MCF 10A (cell line): ENCODE results near the gene CCDC88C. TPM values are rescaled to one million over a fixed set of nuclear protein-coding genes. Genes with fewer than 3 reads are reported as not detected.

Experiments
- BruUV-seq: library from RNA; stranded (reverse); fragments of 400-500 nt; replicated peaks from 2 replicates; lab custom pipeline; 2021; lab: Mats Ljungman, UMichigan
- CTCF ChIA-PET: fragments of 300-600 bp; sonication (Branson Sonifier 250); formaldehyde crosslinking; extraction: SDS; loops from one replicate; lab custom pipeline; 2021; ENCODE audit warnings: antibody characterized with exemption, inconsistent platforms; lab: Yijun Ruan, JAX
- POLR2A ChIA-PET: fragments of 300-600, 350-650 bp; sonication (Branson Sonifier 250); formaldehyde crosslinking; extraction: SDS; loops from one replicate; lab custom pipeline; 2020; ENCODE audit warnings: antibody characterized with exemption, inconsistent platforms; lab: Yijun Ruan, JAX
- DNase-seq: peaks from one replicate; pipeline ENCODE4 v3.0.0-alpha.2; 2018; ENCODE audit not compliant: unreplicated experiment
- H3K27ac Mint-ChIP-seq: one replicate; pipeline ENCODE4 v1.8.0; 2022; ENCODE audit warnings: mild to moderate bottlenecking, low read depth, mixed read lengths; ENCODE audit not compliant: unreplicated experiment
- H3K27me3 Mint-ChIP-seq: one replicate; pipeline ENCODE4 v1.8.0; 2022; ENCODE audit warnings: mixed read lengths; ENCODE audit not compliant: insufficient read depth, unreplicated experiment
- H3K36me3 Mint-ChIP-seq: one replicate; pipeline ENCODE4 v1.8.0; 2022; ENCODE audit warnings: mild to moderate bottlenecking, moderate library complexity, mixed read lengths; ENCODE audit not compliant: insufficient read depth, unreplicated experiment
- H3K4me1 Mint-ChIP-seq: one replicate; pipeline ENCODE4 v1.8.0; 2022; ENCODE audit warnings: mixed read lengths; ENCODE audit not compliant: insufficient read depth, unreplicated experiment
- H3K4me3 Mint-ChIP-seq: one replicate; pipeline ENCODE4 v1.8.0; 2022; ENCODE audit warnings: mild to moderate bottlenecking, moderate library complexity, mixed read lengths; ENCODE audit not compliant: unreplicated experiment
- H3K9me3 Mint-ChIP-seq: one replicate; pipeline ENCODE4 v1.8.0; 2022; ENCODE audit warnings: mixed read lengths; ENCODE audit not compliant: unreplicated experiment
- CTCF ChIP-seq: fragments of 200-600 bp; IDR thresholded peaks from one replicate; pipeline ENCODE4 v1.8.0; 2022; ENCODE audit warnings: antibody characterized with exemption, mild to moderate bottlenecking; ENCODE audit not compliant: unreplicated experiment
- intact Hi-C: fragments of 100-400 bp; cut with micrococcal nuclease; formaldehyde crosslinking; loops from 2 replicates; pipeline ENCODE4 v1.14.1; 2022
- total RNA-seq: library from RNA; stranded (reverse); gene quantifications from 2 replicates; pipeline ENCODE4 v1.2.3, GENCODE V29; 2022

The CCDC88C gene
- total RNA-seq, 1 experiment from 2014 or later = 19.7 TPM

GRCh38 chr14:91332171-91332985 is 85.2 kb downstream of the CCDC88C start:
- no peak overlapping the region for H3K4me3 Mint-ChIP-seq
- CTCF ChIA-PET = interaction anchor here (0.6 to 1.0 kb wide), 2 partner anchors 22 to 86 kb away, joined by 3 to 4 read pairs; no protein-coding TSS in a partner anchor
- TF ChIP-seq CTCF = no peak
- no peak overlapping the region for H3K27ac Mint-ChIP-seq
- no TSS peak for BruUV-seq
- H3K4me1 Mint-ChIP-seq = peaks cover 11% of the 10 kb centered on the region
- POLR2A ChIA-PET = interaction anchor here (0.8 kb wide), 1 partner anchor 86 kb away, joined by 3 read pairs; no protein-coding TSS in a partner anchor
- intact Hi-C loops = no loop called here
- peaks cover 7% of the 10 kb centered on the region for H3K36me3 Mint-ChIP-seq
- H3K9me3 Mint-ChIP-seq = no peaks in the 10 kb centered on the region
- peak; percentile 28 for DNase-seq
- H3K27me3 Mint-ChIP-seq = no peaks in the 10 kb centered on the region

GRCh38 chr14:91331721-91332120 is 85.9 kb downstream of the CCDC88C start:
- Mint-ChIP-seq H3K27ac (no peak overlapping the region), H3K36me3 (peaks cover 7% of the 10 kb centered on the region), H3K4me3 (no peak overlapping the region), H3K9me3 (no peaks in the 10 kb centered on the region), H3K27me3 (no peaks in the 10 kb centered on the region), H3K4me1 (peaks cover 11% of the 10 kb centered on the region)
- CTCF ChIA-PET = interaction anchor here (0.7 to 1.0 kb wide), 2 partner anchors 18 to 87 kb away, joined by 3 to 4 read pairs; no protein-coding TSS in a partner anchor
- DNase-seq = no peak
- POLR2A ChIA-PET = interaction anchor here (0.7 to 1.1 kb wide), 2 partner anchors 10 to 29 kb away, joined by 4 read pairs; no protein-coding TSS in a partner anchor
- intact Hi-C loops = no loop called here
- TF ChIP-seq CTCF = no peak
- BruUV-seq = no TSS peak

GRCh38 chr14:91330856-91331255 is 86.8 kb downstream of the CCDC88C start:
- intact Hi-C loops = no loop called here
- H3K4me3 Mint-ChIP-seq = no peak overlapping the region
- peaks cover 11% of the 10 kb centered on the region for H3K4me1 Mint-ChIP-seq
- ChIA-PET POLR2A (interaction anchor here (0.7 to 1.1 kb wide), 2 partner anchors 11 to 30 kb away, joined by 4 read pairs; no protein-coding TSS in a partner anchor), CTCF (interaction anchor here (0.6 kb wide), 1 partner anchor 73 kb away, joined by 3 read pairs; no protein-coding TSS in a partner anchor)
- no peak overlapping the region for H3K27ac Mint-ChIP-seq
- DNase-seq = no peak
- H3K9me3 Mint-ChIP-seq = no peaks in the 10 kb centered on the region
- no TSS peak for BruUV-seq
- TF ChIP-seq CTCF = no peak
- H3K27me3 Mint-ChIP-seq = no peaks in the 10 kb centered on the region
- peaks cover 8% of the 10 kb centered on the region for H3K36me3 Mint-ChIP-seq

GRCh38 chr14:91330096-91330696 is 87.4 kb downstream of the CCDC88C start:
- Mint-ChIP-seq H3K36me3 (peaks cover 7% of the 10 kb centered on the region), H3K4me3 (no peak overlapping the region), H3K27ac (no peak overlapping the region), H3K9me3 (no peaks in the 10 kb centered on the region), H3K4me1 (peaks cover 11% of the 10 kb centered on the region), H3K27me3 (no peaks in the 10 kb centered on the region)
- ChIA-PET POLR2A (interaction anchor here (0.8 to 0.9 kb wide), 2 partner anchors 31 to 88 kb away, joined by 3 to 4 read pairs; partner anchors contain the start of gene CCDC88C), CTCF (interaction anchor here (0.6 to 15.9 kb wide), 3 partner anchors 9 to 88 kb away, joined by 3 to 276 read pairs (median 4); partner anchors contain the start of gene CCDC88C)
- no peak for DNase-seq
- no peak for TF ChIP-seq CTCF
- no TSS peak for BruUV-seq
- intact Hi-C loops = no loop called here
